Measurements from ENCODE around the gene GSTM5. TPM values are rescaled to one million over a fixed set of nuclear protein-coding genes. Genes with fewer than 3 reads are reported as not detected.

GSTM5 gene
- total RNA-seq, 1 donor from 2014 or later, result not detected

DNA sequence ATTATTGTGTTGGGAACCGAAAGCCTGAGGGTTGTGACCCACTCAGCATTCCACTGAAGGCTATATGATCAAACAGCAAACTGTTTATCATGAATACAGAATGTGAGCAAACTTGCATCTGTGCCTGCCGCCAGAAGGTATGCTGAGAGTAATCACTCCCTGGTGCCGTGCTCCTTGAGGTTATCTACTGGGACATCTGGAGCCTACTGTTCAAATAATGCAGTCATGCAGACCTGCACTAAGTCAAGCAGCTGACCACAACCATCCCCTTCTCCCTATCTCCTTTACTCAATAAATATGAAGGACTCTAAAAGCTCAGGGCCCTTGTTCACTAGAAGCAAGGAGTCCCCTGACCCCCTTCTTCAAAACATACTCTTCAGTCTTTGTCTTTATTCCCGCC is 13.5 kb downstream of the GSTM5 start:
- H3K36me3 Mint-ChIP-seq (ENCODE audit: unreplicated experiment), result no peaks in the 10 kb centered on the region
- H3K27me3 Mint-ChIP-seq (ENCODE audit: unreplicated experiment), result peaks cover 2% of the 10 kb centered on the region
- peaks cover 4% of the 10 kb centered on the region for H3K9me3 Mint-ChIP-seq (ENCODE audit: unreplicated experiment)
- TF ChIP-seq, protein P1, sequence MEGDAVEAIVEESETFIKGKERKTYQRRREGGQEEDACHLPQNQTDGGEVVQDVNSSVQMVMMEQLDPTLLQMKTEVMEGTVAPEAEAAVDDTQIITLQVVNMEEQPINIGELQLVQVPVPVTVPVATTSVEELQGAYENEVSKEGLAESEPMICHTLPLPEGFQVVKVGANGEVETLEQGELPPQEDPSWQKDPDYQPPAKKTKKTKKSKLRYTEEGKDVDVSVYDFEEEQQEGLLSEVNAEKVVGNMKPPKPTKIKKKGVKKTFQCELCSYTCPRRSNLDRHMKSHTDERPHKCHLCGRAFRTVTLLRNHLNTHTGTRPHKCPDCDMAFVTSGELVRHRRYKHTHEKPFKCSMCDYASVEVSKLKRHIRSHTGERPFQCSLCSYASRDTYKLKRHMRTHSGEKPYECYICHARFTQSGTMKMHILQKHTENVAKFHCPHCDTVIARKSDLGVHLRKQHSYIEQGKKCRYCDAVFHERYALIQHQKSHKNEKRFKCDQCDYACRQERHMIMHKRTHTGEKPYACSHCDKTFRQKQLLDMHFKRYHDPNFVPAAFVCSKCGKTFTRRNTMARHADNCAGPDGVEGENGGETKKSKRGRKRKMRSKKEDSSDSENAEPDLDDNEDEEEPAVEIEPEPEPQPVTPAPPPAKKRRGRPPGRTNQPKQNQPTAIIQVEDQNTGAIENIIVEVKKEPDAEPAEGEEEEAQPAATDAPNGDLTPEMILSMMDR (IDR thresholded peaks at IDR 0.05), result no peak
- no peak overlapping the region for H3K27ac Mint-ChIP-seq (ENCODE audit: unreplicated experiment)
- H3K4me3 Mint-ChIP-seq (ENCODE audit: unreplicated experiment), result no peak overlapping the region
- H3K4me1 Mint-ChIP-seq (ENCODE audit: unreplicated experiment), result peaks cover 9% of the 10 kb centered on the region
- no peak for DNase-seq (ENCODE audit: extremely low spot score, unreplicated experiment)

DNA sequence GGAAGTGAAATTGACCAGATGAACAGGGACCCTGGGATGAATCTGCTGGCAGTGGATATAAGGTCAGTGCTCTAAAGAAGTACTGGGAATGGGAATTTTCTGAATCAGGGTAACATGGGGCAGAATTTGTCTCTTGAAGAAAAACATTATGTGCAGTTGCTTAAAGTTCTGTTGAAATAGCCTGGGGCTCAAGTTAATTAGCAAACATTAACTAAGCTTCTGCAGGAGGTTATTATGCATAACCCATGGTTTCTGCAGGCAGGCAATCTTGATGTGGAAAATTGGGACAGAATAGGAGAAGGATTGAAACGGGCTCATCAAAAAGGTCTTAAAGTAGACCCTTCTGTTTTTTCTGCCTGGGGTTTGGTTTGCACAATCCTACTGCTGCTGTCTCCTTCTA is 14.0 kb downstream of the GSTM5 start:
- Mint-ChIP-seq H3K9me3 (ENCODE audit: unreplicated experiment) (peaks cover 4% of the 10 kb centered on the region), H3K27ac (ENCODE audit: unreplicated experiment) (no peak overlapping the region), H3K4me1 (ENCODE audit: unreplicated experiment) (peaks cover 14% of the 10 kb centered on the region), H3K4me3 (ENCODE audit: unreplicated experiment) (no peak overlapping the region), H3K27me3 (ENCODE audit: unreplicated experiment) (peaks cover 2% of the 10 kb centered on the region), H3K36me3 (ENCODE audit: unreplicated experiment) (no peaks in the 10 kb centered on the region)
- no peak for DNase-seq (ENCODE audit: extremely low spot score, unreplicated experiment)
- TF ChIP-seq, protein P1 (IDR thresholded peaks at IDR 0.05), result no peak

DNA sequence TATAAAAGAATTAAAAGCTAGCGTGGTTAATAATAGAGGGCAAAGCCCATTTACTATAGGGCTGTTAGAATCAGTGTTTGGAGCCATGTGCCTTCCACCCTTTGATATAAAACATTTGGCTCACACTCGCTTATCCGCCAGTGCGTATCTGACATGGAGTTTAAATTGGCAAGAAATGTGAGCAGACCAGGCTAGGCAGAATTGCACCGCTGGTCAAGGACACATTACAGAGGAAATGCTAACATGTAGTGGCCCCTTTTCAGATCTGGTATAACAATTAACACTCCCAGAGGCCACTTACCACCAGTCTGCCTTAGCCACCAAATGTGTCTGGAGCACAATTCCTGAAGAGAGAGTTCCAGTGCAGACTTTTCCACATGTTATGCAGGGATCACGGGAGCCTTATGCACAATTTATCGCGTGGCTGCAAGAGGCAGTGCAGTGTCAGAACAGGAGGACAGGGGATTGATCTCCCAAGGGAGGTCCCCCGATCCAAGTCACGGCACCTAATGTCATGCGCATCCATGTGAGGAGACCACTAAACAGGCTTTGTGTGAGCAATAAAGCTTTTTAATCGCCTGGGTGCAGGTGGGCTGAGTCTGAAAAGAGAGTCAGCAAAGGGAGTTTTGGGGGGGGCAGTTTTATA is 14.8 kb downstream of the GSTM5 start:
- Mint-ChIP-seq H3K4me1 (ENCODE audit: unreplicated experiment) (peaks cover 14% of the 10 kb centered on the region), H3K36me3 (ENCODE audit: unreplicated experiment) (no peaks in the 10 kb centered on the region), H3K4me3 (ENCODE audit: unreplicated experiment) (no peak overlapping the region), H3K9me3 (ENCODE audit: unreplicated experiment) (peaks cover 4% of the 10 kb centered on the region), H3K27me3 (ENCODE audit: unreplicated experiment) (peaks cover 2% of the 10 kb centered on the region), H3K27ac (ENCODE audit: unreplicated experiment) (no peak overlapping the region)
- TF ChIP-seq, protein P1 (IDR thresholded peaks at IDR 0.05), result no peak
- DNase-seq (ENCODE audit: extremely low spot score, unreplicated experiment), result no peak

DNA sequence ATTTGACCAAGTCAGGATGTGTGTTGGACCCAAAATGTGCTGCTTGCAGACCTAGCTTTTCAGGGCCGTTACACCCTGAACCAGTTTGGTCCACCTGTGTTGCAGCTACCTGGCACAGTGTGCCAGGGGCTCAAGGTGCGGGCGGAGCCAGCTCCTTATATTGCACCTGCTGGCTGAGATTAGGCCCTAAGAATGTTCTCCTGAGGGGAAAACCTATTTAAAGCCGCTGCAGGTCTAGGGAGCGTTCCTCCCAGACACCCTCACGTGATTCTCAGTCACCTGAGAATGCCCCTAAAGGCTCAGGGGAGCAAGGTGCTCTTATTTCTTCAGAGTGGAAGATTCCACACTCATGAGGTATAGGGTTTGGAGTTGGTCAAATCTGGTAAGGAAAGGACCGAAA is 16.8 kb downstream of the GSTM5 start:
- H3K4me3 Mint-ChIP-seq (ENCODE audit: unreplicated experiment), result no peak overlapping the region
- H3K27ac Mint-ChIP-seq (ENCODE audit: unreplicated experiment), result no peak overlapping the region
- H3K36me3 Mint-ChIP-seq (ENCODE audit: unreplicated experiment), result no peaks in the 10 kb centered on the region
- TF ChIP-seq, protein P1 (IDR thresholded peaks at IDR 0.05), result no peak
- peaks cover 2% of the 10 kb centered on the region for H3K27me3 Mint-ChIP-seq (ENCODE audit: unreplicated experiment)
- no peaks in the 10 kb centered on the region for H3K9me3 Mint-ChIP-seq (ENCODE audit: unreplicated experiment)
- H3K4me1 Mint-ChIP-seq (ENCODE audit: unreplicated experiment), result peaks cover 14% of the 10 kb centered on the region
- DNase-seq (ENCODE audit: extremely low spot score, unreplicated experiment), result no peak

DNA sequence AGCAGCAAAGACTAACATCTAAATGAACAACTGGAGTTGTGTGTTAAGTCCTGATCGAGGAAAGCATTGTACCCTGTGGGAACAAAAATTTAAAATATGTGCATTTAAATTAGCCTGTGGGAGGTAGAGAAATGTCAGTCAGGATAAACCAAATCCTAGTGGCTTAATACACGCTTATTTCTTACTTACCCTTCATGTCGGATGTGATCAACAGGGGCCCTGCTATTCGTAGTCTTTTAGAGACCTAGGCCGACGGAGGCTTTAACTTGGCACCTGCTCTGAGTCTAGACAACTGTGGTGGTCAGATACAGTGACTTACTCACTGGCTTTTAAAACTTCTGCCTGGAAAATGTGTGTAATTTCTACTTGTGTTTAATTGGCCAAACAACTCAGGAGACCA is 18.6 kb downstream of the GSTM5 start:
- Mint-ChIP-seq H3K4me1 (ENCODE audit: unreplicated experiment) (peaks cover 13% of the 10 kb centered on the region), H3K27ac (ENCODE audit: unreplicated experiment) (no peak overlapping the region), H3K4me3 (ENCODE audit: unreplicated experiment) (no peak overlapping the region), H3K36me3 (ENCODE audit: unreplicated experiment) (peaks cover 3% of the 10 kb centered on the region), H3K27me3 (ENCODE audit: unreplicated experiment) (peaks cover 2% of the 10 kb centered on the region), H3K9me3 (ENCODE audit: unreplicated experiment) (no peaks in the 10 kb centered on the region)
- TF ChIP-seq, protein P1 (IDR thresholded peaks at IDR 0.05), result no peak
- no peak for DNase-seq (ENCODE audit: extremely low spot score, unreplicated experiment)

All from osteocyte (in vitro differentiated cells).